ENCODE results near the gene KRT1. TPM values are rescaled to one million over a fixed set of nuclear protein-coding genes. Genes with fewer than 3 reads are reported as not detected.
A peak's percentile ranks its signal among the peaks of the same experiment; 100 is the strongest.

Gene KRT1
- total RNA-seq, 3 donors from 2014 or later (not counting 1 experiment from before 2014, with no cell fraction given) = 0.27 to 1.8 TPM; not detected in 1

DNA sequence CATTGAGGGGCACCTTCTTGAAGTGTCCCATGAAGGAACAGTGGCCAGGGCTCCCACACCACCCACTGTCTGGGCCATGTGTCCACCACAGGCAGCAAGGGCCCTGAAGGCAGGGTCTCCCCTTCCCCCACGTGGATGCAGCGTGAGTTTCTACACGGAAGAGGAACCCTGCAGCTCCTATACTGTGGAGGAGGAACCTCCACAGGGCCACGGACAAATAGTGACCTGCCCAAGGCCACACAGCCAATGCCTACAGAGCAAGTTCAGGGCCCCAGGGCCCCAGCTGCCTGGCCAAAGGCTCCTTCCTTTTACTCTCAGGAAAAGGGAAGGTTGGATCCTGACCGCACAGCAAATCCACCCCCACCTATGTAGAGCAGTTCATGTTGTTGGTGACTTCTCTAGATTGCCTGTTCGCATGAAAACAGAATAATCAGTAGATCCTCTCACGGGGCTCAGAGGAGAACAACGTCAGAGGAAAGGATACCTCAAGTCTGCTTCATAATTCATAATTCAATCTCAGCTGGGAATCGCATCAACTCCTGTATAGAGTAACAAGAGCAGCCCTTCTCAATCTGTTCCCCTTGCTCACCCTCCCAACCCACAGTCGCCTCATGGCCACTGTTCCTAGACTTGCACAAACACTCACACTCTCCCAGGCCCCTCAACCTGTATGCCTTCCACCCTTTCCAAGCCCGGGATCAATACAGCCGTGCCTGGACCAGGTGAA is 50.8 kb downstream of the KRT1 start:
- no peak overlapping the region for H3K27ac ChIP-seq (ENCODE audit: low read length)
- TF ChIP-seq, protein P1, sequence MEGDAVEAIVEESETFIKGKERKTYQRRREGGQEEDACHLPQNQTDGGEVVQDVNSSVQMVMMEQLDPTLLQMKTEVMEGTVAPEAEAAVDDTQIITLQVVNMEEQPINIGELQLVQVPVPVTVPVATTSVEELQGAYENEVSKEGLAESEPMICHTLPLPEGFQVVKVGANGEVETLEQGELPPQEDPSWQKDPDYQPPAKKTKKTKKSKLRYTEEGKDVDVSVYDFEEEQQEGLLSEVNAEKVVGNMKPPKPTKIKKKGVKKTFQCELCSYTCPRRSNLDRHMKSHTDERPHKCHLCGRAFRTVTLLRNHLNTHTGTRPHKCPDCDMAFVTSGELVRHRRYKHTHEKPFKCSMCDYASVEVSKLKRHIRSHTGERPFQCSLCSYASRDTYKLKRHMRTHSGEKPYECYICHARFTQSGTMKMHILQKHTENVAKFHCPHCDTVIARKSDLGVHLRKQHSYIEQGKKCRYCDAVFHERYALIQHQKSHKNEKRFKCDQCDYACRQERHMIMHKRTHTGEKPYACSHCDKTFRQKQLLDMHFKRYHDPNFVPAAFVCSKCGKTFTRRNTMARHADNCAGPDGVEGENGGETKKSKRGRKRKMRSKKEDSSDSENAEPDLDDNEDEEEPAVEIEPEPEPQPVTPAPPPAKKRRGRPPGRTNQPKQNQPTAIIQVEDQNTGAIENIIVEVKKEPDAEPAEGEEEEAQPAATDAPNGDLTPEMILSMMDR (IDR thresholded peaks at IDR 0.05) = no peak
- Mint-ChIP-seq H3K27me3 (ENCODE audit: low read depth in 2 of 2) (no peaks in the 10 kb centered on the region), H3K27ac (peak overlapping the region; percentile 84 to 85), H3K4me1 (peaks cover 79 to 93% of the 10 kb centered on the region in 2 donors), H3K9me3 (no peaks in the 10 kb centered on the region), H3K36me3 (no peaks in the 10 kb centered on the region), H3K4me3 (peak overlapping the region; percentile 94)
- no peaks in the 10 kb centered on the region for H3K9me3 ChIP-seq (ENCODE audit: control insufficient read depth, insufficient read depth, low read length)
- ATAC-seq = peak in 1 of 3 donors; percentile 49
- no peak for DNase-seq
- peaks cover 29% of the 10 kb centered on the region for H3K4me1 ChIP-seq (ENCODE audit: control insufficient read depth, insufficient read depth, low read length)
- 78% methylated on average over 12 of the region's 12 CpGs for WGBS (ENCODE audit: insufficient coverage)
- peak overlapping the region; percentile 2 for H3K4me3 ChIP-seq (ENCODE audit: low read length)
- H3K27me3 ChIP-seq (ENCODE audit: control insufficient read depth, insufficient read depth, low read length) = no peaks in the 10 kb centered on the region
- intact Hi-C loops (cut with micrococcal nuclease) = loop anchor here (5.0 kb wide), 1 partner anchor 42 kb away; no protein-coding TSS in a partner anchor
- H3K36me3 ChIP-seq (ENCODE audit: control insufficient read depth, insufficient read depth, low read length) = no peaks in the 10 kb centered on the region

- peak in 1 of 3 donors; percentile 9 for ATAC-seq
- no peak for DNase-seq
- no peaks in the 10 kb centered on the region for H3K36me3 ChIP-seq (ENCODE audit: control insufficient read depth, insufficient read depth, low read length)
- H3K27ac Mint-ChIP-seq = peak overlapping the region; percentile 84 to 85
- no peaks in the 10 kb centered on the region for H3K27me3 ChIP-seq (ENCODE audit: control insufficient read depth, insufficient read depth, low read length)
- intact Hi-C loops (cut with micrococcal nuclease) = no loop called here
- H3K4me3 ChIP-seq (ENCODE audit: low read length) = no peak overlapping the region
- H3K9me3 ChIP-seq (ENCODE audit: control insufficient read depth, insufficient read depth, low read length) = no peaks in the 10 kb centered on the region
- WGBS (ENCODE audit: insufficient coverage) = 89% methylated on average over 2 of the region's 2 CpGs
- peaks cover 28% of the 10 kb centered on the region for H3K4me1 ChIP-seq (ENCODE audit: control insufficient read depth, insufficient read depth, low read length)
- peak overlapping the region; percentile 94 for H3K4me3 Mint-ChIP-seq
- H3K36me3 Mint-ChIP-seq = no peaks in the 10 kb centered on the region
- no peaks in the 10 kb centered on the region for H3K27me3 Mint-ChIP-seq (ENCODE audit: low read depth in 2 of 2)
- H3K27ac ChIP-seq (ENCODE audit: low read length) = no peak overlapping the region
- TF ChIP-seq, protein P1 (IDR thresholded peaks at IDR 0.05) = no peak
- peaks cover 73 to 93% of the 10 kb centered on the region in 2 donors for H3K4me1 Mint-ChIP-seq
- no peaks in the 10 kb centered on the region for H3K9me3 Mint-ChIP-seq
Observed at GRCh38 chr12:52628841-52629240, 51.4 kb downstream of the KRT1 start.

- Histone ChIP-seq H3K4me3 (ENCODE audit: low read length) (no peak overlapping the region), H3K27ac (ENCODE audit: low read length) (no peak overlapping the region), H3K9me3 (ENCODE audit: control insufficient read depth, insufficient read depth, low read length) (no peaks in the 10 kb centered on the region), H3K36me3 (ENCODE audit: control insufficient read depth, insufficient read depth, low read length) (no peaks in the 10 kb centered on the region), H3K4me1 (ENCODE audit: control insufficient read depth, insufficient read depth, low read length) (peaks cover 21% of the 10 kb centered on the region), H3K27me3 (ENCODE audit: control insufficient read depth, insufficient read depth, low read length) (no peaks in the 10 kb centered on the region)
- Mint-ChIP-seq H3K27ac (peak overlapping the region; percentile 57 to 84), H3K36me3 (peaks cover 2% of the 10 kb centered on the region), H3K4me3 (peak overlapping the region; percentile 94), H3K4me1 (peaks cover 67 to 90% of the 10 kb centered on the region in 2 donors), H3K27me3 (ENCODE audit: low read depth in 2 of 2) (no peaks in the 10 kb centered on the region), H3K9me3 (no peaks in the 10 kb centered on the region)
- DNase-seq = no peak
- WGBS (ENCODE audit: insufficient coverage) = 83% methylated on average over 4 of the region's 4 CpGs
- TF ChIP-seq, protein P1 (IDR thresholded peaks at IDR 0.05) = no peak
- intact Hi-C loops (cut with micrococcal nuclease) = no loop called here
- ATAC-seq = no peak
Observed at GRCh38 chr12:52628111-52628507, 52.1 kb downstream of the KRT1 start.
